ENCODE measurements around the gene PRRT2. TPM values are rescaled to one million over a fixed set of nuclear protein-coding genes. Genes with fewer than 3 reads are reported as not detected.

The PRRT2 gene
- total and polyA plus RNA-seq, 4 donors = 5.3 to 36.6 (median 20.7) TPM

- no peak overlapping the region for H3K27ac ChIP-seq (ENCODE audit: low read depth in 1 of 2, low read length in 2 of 2)
- H3K27me3 ChIP-seq (ENCODE audit: control insufficient read depth in 1 of 2, insufficient read depth in 2 of 2, low read length in 1 of 2) = no peaks in the 10 kb centered on the region
- ATAC-seq (ENCODE audit: low FRiP score) (peak; percentile 34), DNase-seq (no peak)
- no peaks in the 10 kb centered on the region for H3K4me1 ChIP-seq (ENCODE audit: control insufficient read depth in 1 of 2, insufficient read depth in 2 of 2, low read length in 2 of 2)
- H3K36me3 ChIP-seq (ENCODE audit: control insufficient read depth in 1 of 2, insufficient read depth in 2 of 2, low read length in 1 of 2) = peaks cover 2 to 13% of the 10 kb centered on the region in 2 donors
- intact Hi-C loops (cut with DNase I) = loop anchor here in 1 of 2 donors (10.0 kb wide), 1 partner anchor 140 kb away; no protein-coding TSS in a partner anchor
- 91% methylated on average over 28 of the region's 28 CpGs for WGBS, 2 donors
- no peak overlapping the region for H3K4me3 ChIP-seq (ENCODE audit: low read length in 2 of 2)
- no peaks in the 10 kb centered on the region for H3K9me3 ChIP-seq (ENCODE audit: control insufficient read depth, low read length)
Measured at GRCh38 chr16:29844575-29845331, 32.8 kb downstream of the PRRT2 start.

- 94 to 96% methylated on average over 18 of the region's 18 CpGs for WGBS, 2 donors
- Histone ChIP-seq H3K4me3 (ENCODE audit: low read length in 2 of 2) (no peak overlapping the region), H3K36me3 (ENCODE audit: control insufficient read depth in 1 of 2, insufficient read depth in 2 of 2, low read length in 1 of 2) (peaks cover 2 to 10% of the 10 kb centered on the region in 2 donors), H3K4me1 (ENCODE audit: control insufficient read depth in 1 of 2, insufficient read depth in 2 of 2, low read length in 2 of 2) (no peaks in the 10 kb centered on the region), H3K27ac (ENCODE audit: low read depth in 1 of 2, low read length in 2 of 2) (no peak overlapping the region), H3K9me3 (ENCODE audit: control insufficient read depth, low read length) (no peaks in the 10 kb centered on the region), H3K27me3 (ENCODE audit: control insufficient read depth in 1 of 2, insufficient read depth in 2 of 2, low read length in 1 of 2) (no peaks in the 10 kb centered on the region)
- ATAC-seq (ENCODE audit: low FRiP score) (no peak), DNase-seq (no peak)
- intact Hi-C loops (cut with DNase I) = loop anchor here in 1 of 2 donors (10.0 kb wide), 1 partner anchor 141 kb away; no protein-coding TSS in a partner anchor
Measured at GRCh38 chr16:29845656-29846055, 33.7 kb downstream of the PRRT2 start.

GRCh38 chr16:29848420-29849297 lies 36.7 kb downstream of the PRRT2 start:
- DNase-seq (peak; percentile 87 to 93), ATAC-seq (ENCODE audit: low FRiP score) (peak; percentile 86)
- Histone ChIP-seq H3K36me3 (ENCODE audit: control insufficient read depth in 1 of 2, insufficient read depth in 2 of 2, low read length in 1 of 2) (peaks cover 2 to 6% of the 10 kb centered on the region in 2 donors), H3K4me3 (ENCODE audit: low read length in 2 of 2) (no peak overlapping the region), H3K4me1 (ENCODE audit: control insufficient read depth in 1 of 2, insufficient read depth in 2 of 2, low read length in 2 of 2) (no peaks in the 10 kb centered on the region), H3K27me3 (ENCODE audit: control insufficient read depth in 1 of 2, insufficient read depth in 2 of 2, low read length in 1 of 2) (no peaks in the 10 kb centered on the region), H3K27ac (ENCODE audit: low read depth in 1 of 2, low read length in 2 of 2) (peak overlapping the region in 1 of 2 donors; percentile 38), H3K9me3 (ENCODE audit: control insufficient read depth, low read length) (no peaks in the 10 kb centered on the region)
- intact Hi-C loops (cut with DNase I) = loop anchor here in 1 of 2 donors (10.0 kb wide), 1 partner anchor 144 kb away; no protein-coding TSS in a partner anchor
- 46 to 49% methylated on average over 15 of the region's 15 CpGs for WGBS, 2 donors

- no peaks in the 10 kb centered on the region for H3K27me3 ChIP-seq (ENCODE audit: control insufficient read depth in 1 of 2, insufficient read depth in 2 of 2, low read length in 1 of 2)
- peaks cover 2 to 6% of the 10 kb centered on the region in 2 donors for H3K36me3 ChIP-seq (ENCODE audit: control insufficient read depth in 1 of 2, insufficient read depth in 2 of 2, low read length in 1 of 2)
- no peaks in the 10 kb centered on the region for H3K9me3 ChIP-seq (ENCODE audit: control insufficient read depth, low read length)
- no peak for DNase-seq
- 29 to 34% methylated on average over 5 of the region's 5 CpGs for WGBS, 2 donors
- ATAC-seq (ENCODE audit: low FRiP score) = no peak
- H3K4me1 ChIP-seq (ENCODE audit: control insufficient read depth in 1 of 2, insufficient read depth in 2 of 2, low read length in 2 of 2) = no peaks in the 10 kb centered on the region
- H3K4me3 ChIP-seq (ENCODE audit: low read length in 2 of 2) = no peak overlapping the region
- H3K27ac ChIP-seq (ENCODE audit: low read depth in 1 of 2, low read length in 2 of 2) = no peak overlapping the region
- intact Hi-C loops (cut with DNase I) = loop anchor here in 1 of 2 donors (10.0 kb wide), 1 partner anchor 145 kb away; no protein-coding TSS in a partner anchor
Measured at GRCh38 chr16:29849505-29849904, 37.5 kb downstream of the PRRT2 start.

GRCh38 chr16:29850998-29851397 lies 39.0 kb downstream of the PRRT2 start:
- Histone ChIP-seq H3K36me3 (ENCODE audit: control insufficient read depth in 1 of 2, insufficient read depth in 2 of 2, low read length in 1 of 2) (peaks cover 2 to 5% of the 10 kb centered on the region in 2 donors), H3K27me3 (ENCODE audit: control insufficient read depth in 1 of 2, insufficient read depth in 2 of 2, low read length in 1 of 2) (no peaks in the 10 kb centered on the region), H3K9me3 (ENCODE audit: control insufficient read depth, low read length) (no peaks in the 10 kb centered on the region), H3K4me3 (ENCODE audit: low read length in 2 of 2) (no peak overlapping the region), H3K4me1 (ENCODE audit: control insufficient read depth in 1 of 2, insufficient read depth in 2 of 2, low read length in 2 of 2) (no peaks in the 10 kb centered on the region), H3K27ac (ENCODE audit: low read depth in 1 of 2, low read length in 2 of 2) (no peak overlapping the region)
- ATAC-seq (ENCODE audit: low FRiP score) (no peak), DNase-seq (no peak)
- WGBS, 2 donors = 88% methylated on average over 3 of the region's 3 CpGs
- intact Hi-C loops (cut with DNase I) = no loop called here

- Histone ChIP-seq H3K9me3 (ENCODE audit: control insufficient read depth, low read length) (no peaks in the 10 kb centered on the region), H3K4me3 (ENCODE audit: low read length in 2 of 2) (no peak overlapping the region), H3K36me3 (ENCODE audit: control insufficient read depth in 1 of 2, insufficient read depth in 2 of 2, low read length in 1 of 2) (no peaks in the 10 kb centered on the region), H3K27ac (ENCODE audit: low read depth in 1 of 2, low read length in 2 of 2) (no peak overlapping the region), H3K27me3 (ENCODE audit: control insufficient read depth in 1 of 2, insufficient read depth in 2 of 2, low read length in 1 of 2) (no peaks in the 10 kb centered on the region), H3K4me1 (ENCODE audit: control insufficient read depth in 1 of 2, insufficient read depth in 2 of 2, low read length in 2 of 2) (no peaks in the 10 kb centered on the region)
- 83 to 84% methylated on average over 7 of the region's 7 CpGs for WGBS, 2 donors
- intact Hi-C loops (cut with DNase I) = no loop called here
- no peak for ATAC-seq (ENCODE audit: low FRiP score)
- DNase-seq = no peak
Measured at GRCh38 chr16:29852654-29853053, 40.7 kb downstream of the PRRT2 start.

- DNase-seq (no peak), ATAC-seq (ENCODE audit: low FRiP score) (no peak)
- 81 to 86% methylated on average over 5 of the region's 5 CpGs for WGBS, 2 donors
- H3K27me3 ChIP-seq (ENCODE audit: control insufficient read depth in 1 of 2, insufficient read depth in 2 of 2, low read length in 1 of 2) = no peaks in the 10 kb centered on the region
- intact Hi-C loops (cut with DNase I) = no loop called here
- H3K9me3 ChIP-seq (ENCODE audit: control insufficient read depth, low read length) = no peaks in the 10 kb centered on the region
- H3K4me3 ChIP-seq (ENCODE audit: low read length in 2 of 2) = no peak overlapping the region
- H3K4me1 ChIP-seq (ENCODE audit: control insufficient read depth in 1 of 2, insufficient read depth in 2 of 2, low read length in 2 of 2) = peaks cover 0 to 2% of the 10 kb centered on the region in 2 donors
- no peaks in the 10 kb centered on the region for H3K36me3 ChIP-seq (ENCODE audit: control insufficient read depth in 1 of 2, insufficient read depth in 2 of 2, low read length in 1 of 2)
- H3K27ac ChIP-seq (ENCODE audit: low read depth in 1 of 2, low read length in 2 of 2) = no peak overlapping the region
Measured at GRCh38 chr16:29854520-29855100, 42.6 kb downstream of the PRRT2 start.

- no peak for ATAC-seq (ENCODE audit: low FRiP score)
Measured at GRCh38 chr16:29857133-29857760, 45.3 kb downstream of the PRRT2 start.

More at GRCh38 chr16:29857133-29857760, 45.3 kb downstream of the PRRT2 start:
- H3K36me3 ChIP-seq (ENCODE audit: control insufficient read depth in 1 of 2, insufficient read depth in 2 of 2, low read length in 1 of 2) = no peaks in the 10 kb centered on the region
- H3K4me3 ChIP-seq (ENCODE audit: low read length in 2 of 2) = no peak overlapping the region
- H3K27me3 ChIP-seq (ENCODE audit: control insufficient read depth in 1 of 2, insufficient read depth in 2 of 2, low read length in 1 of 2) = no peaks in the 10 kb centered on the region
- no peaks in the 10 kb centered on the region for H3K9me3 ChIP-seq (ENCODE audit: control insufficient read depth, low read length)
- intact Hi-C loops (cut with DNase I) = no loop called here
- H3K27ac ChIP-seq (ENCODE audit: low read depth in 1 of 2, low read length in 2 of 2) = no peak overlapping the region
- no peak for DNase-seq
- 71 to 76% methylated on average over 7 of the region's 7 CpGs for WGBS, 2 donors
- peaks cover 0 to 2% of the 10 kb centered on the region in 2 donors for H3K4me1 ChIP-seq (ENCODE audit: control insufficient read depth in 1 of 2, insufficient read depth in 2 of 2, low read length in 2 of 2)

All from aorta (tissue), 5 donors.